GM23338 (cell line): ENCODE results near the gene ATP4B. TPM values are rescaled to one million over a fixed set of nuclear protein-coding genes. Genes with fewer than 3 reads are reported as not detected.
A peak's percentile ranks its signal among the peaks of the same experiment; 100 is the strongest.

Source experiments
- ATAC-seq: fragments of 200-7000 bp; cut with Tn5 transposase; 3 replicates; pipeline ENCODE4 v1.9.1; 2020
- DNase-seq: peaks from one replicate; pipeline ENCODE4 v3.0.0-alpha.2; 2015; ENCODE audit warnings: low spot score
- H2AFZ ChIP-seq: fragments of 200-600 bp; sonication (generic); 2 replicates; pipeline ENCODE4 v1.8.0; 2016; ENCODE audit warnings: antibody characterized with exemption, mild to moderate bottlenecking, moderate library complexity
- H3F3A ChIP-seq: fragments of 200-600 bp; sonication (generic); replicated peaks from 2 replicates; pipeline ENCODE4 v1.8.0; 2017; ENCODE audit warnings: antibody characterized with exemption, mixed run types, low read depth
- H3K27ac ChIP-seq: fragments of 200-600 bp; sonication (generic); 2 replicates; pipeline ENCODE4 v1.6.1; 2016; ENCODE audit warnings: low read depth
- H3K27me3 ChIP-seq: fragments of 200-600 bp; sonication (generic); 2 replicates; pipeline ENCODE4 v1.8.0; 2016; ENCODE audit warnings: mild to moderate bottlenecking, mixed run types, moderate library complexity; ENCODE audit not compliant: insufficient read depth
- H3K36me3 ChIP-seq: fragments of 200-600 bp; sonication (generic); 2 replicates; pipeline ENCODE4 v1.8.0; 2016; ENCODE audit warnings: mild to moderate bottlenecking; ENCODE audit not compliant: insufficient read depth
- H3K4me1 ChIP-seq: fragments of 200-600 bp; sonication (generic); 2 replicates; pipeline ENCODE4 v1.8.0; 2016; ENCODE audit warnings: mild to moderate bottlenecking, moderate library complexity; ENCODE audit not compliant: insufficient read depth
- H3K4me2 ChIP-seq: fragments of 200-600 bp; sonication (generic); 2 replicates; pipeline ENCODE4 v1.7.1; 2017; ENCODE audit warnings: mixed run types
- H3K4me3 ChIP-seq: fragments of 200-600 bp; sonication (generic); 2 replicates; pipeline ENCODE4 v1.6.1; 2016; ENCODE audit warnings: mixed run types
- H3K79me2 ChIP-seq: fragments of 200-600 bp; sonication (generic); replicated peaks from 2 replicates; pipeline ENCODE4 v1.8.0; 2017; ENCODE audit warnings: mild to moderate bottlenecking; ENCODE audit not compliant: insufficient read depth
- H3K9me2 ChIP-seq: fragments of 200-600 bp; sonication (generic); 2 replicates; pipeline ENCODE4 v1.8.0; 2017; ENCODE audit not compliant: insufficient read depth
- H4K20me1 ChIP-seq: fragments of 200-600 bp; sonication (generic); replicated peaks from 2 replicates; pipeline ENCODE4 v1.8.0; 2017; ENCODE audit warnings: mild to moderate bottlenecking; ENCODE audit not compliant: insufficient read depth
- H3K27ac Mint-ChIP-seq: 2 replicates; pipeline ENCODE4 v1.8.0; 2020; ENCODE audit warnings: inconsistent platforms, mild to moderate bottlenecking, moderate library complexity, mixed read lengths
- H3K27me3 Mint-ChIP-seq: 3 replicates; pipeline ENCODE4 v1.8.0; 2022; ENCODE audit warnings: low read depth, mild to moderate bottlenecking, moderate library complexity, mixed read lengths, inconsistent platforms; ENCODE audit not compliant: insufficient read depth, poor library complexity
- H3K36me3 Mint-ChIP-seq: 3 replicates; pipeline ENCODE4 v1.8.0; 2021; ENCODE audit warnings: low read depth, mild to moderate bottlenecking, inconsistent platforms, moderate library complexity, mixed read lengths
- H3K4me1 Mint-ChIP-seq: 3 replicates; pipeline ENCODE4 v1.8.0; 2020; ENCODE audit warnings: mild to moderate bottlenecking, inconsistent platforms, mixed read lengths
- H3K4me3 Mint-ChIP-seq: 3 replicates; pipeline ENCODE4 v1.8.0; 2021; ENCODE audit warnings: moderate library complexity, mild to moderate bottlenecking, inconsistent platforms, mixed read lengths
- H3K9me3 Mint-ChIP-seq: 3 replicates; pipeline ENCODE4 v1.8.0; 2020; ENCODE audit warnings: moderate library complexity, mild to moderate bottlenecking, inconsistent platforms, mixed read lengths
- CREB1 ChIP-seq: fragments of 250-450 bp; sonication (Bioruptor Pico); IDR thresholded peaks from 2 replicates; pipeline ENCODE4 v1.5.0; 2020; ENCODE audit warnings: low read depth, mild to moderate bottlenecking, moderate library complexity
- ETS1 ChIP-seq: IDR thresholded peaks from 2 replicates; pipeline ENCODE4 v1.6.1; 2016; ENCODE audit warnings: antibody characterized with exemption
- EZH2 ChIP-seq: fragments of 200-600 bp; sonication (generic); IDR thresholded peaks from one replicate; pipeline ENCODE4 v1.8.0; 2017; ENCODE audit warnings: antibody characterized with exemption, mild to moderate bottlenecking, low read depth; ENCODE audit not compliant: unreplicated experiment
- EZH2phosphoT487 ChIP-seq: fragments of 200-600 bp; sonication (generic); IDR thresholded peaks from one replicate; pipeline ENCODE4 v1.8.1; 2018; ENCODE audit warnings: antibody characterized with exemption; ENCODE audit not compliant: unreplicated experiment
- JUNB ChIP-seq: IDR thresholded peaks from one replicate; pipeline ENCODE4 v1.6.1; 2016; ENCODE audit warnings: antibody characterized with exemption; ENCODE audit not compliant: unreplicated experiment
- NANOG ChIP-seq: IDR thresholded peaks from 2 replicates; pipeline ENCODE4 v1.6.1; 2016; ENCODE audit warnings: antibody characterized with exemption, borderline replicate concordance
- POLR2AphosphoS5 ChIP-seq: IDR thresholded peaks from 2 replicates; pipeline ENCODE4 v1.6.1; 2016; ENCODE audit warnings: antibody characterized with exemption, low read depth
- REST ChIP-seq: IDR thresholded peaks from one replicate; pipeline ENCODE4 v1.6.1; 2018; ENCODE audit warnings: antibody characterized with exemption; ENCODE audit not compliant: unreplicated experiment
- STAT1 ChIP-seq: IDR thresholded peaks from one replicate; pipeline ENCODE4 v1.6.1; 2016; ENCODE audit warnings: antibody characterized with exemption; ENCODE audit not compliant: unreplicated experiment
- ZNF114 ChIP-seq: fragments of 250-450 bp; sonication (Bioruptor Pico); IDR thresholded peaks from 2 replicates; pipeline ENCODE4 v1.5.0; 2020; ENCODE audit warnings: mild to moderate bottlenecking, moderate library complexity
- ZNF331 ChIP-seq: fragments of 250-450 bp; sonication (Bioruptor Pico); IDR thresholded peaks from 2 replicates; pipeline ENCODE4 v1.5.0; 2020; ENCODE audit warnings: low read depth, mild to moderate bottlenecking, moderate library complexity
- polyA plus RNA-seq: library from polyadenylated mRNA; unstranded; fragments of >200 nt; fragmentation: Nextera tagmentation; extraction: Ambion mirVana; gene quantifications from 2 replicates; pipeline ENCODE4 v1.2.1, GENCODE V29; 2016
- total RNA-seq: library from RNA; depleted of rRNA; stranded (reverse); fragments of >200 nt; shearing (Covaris generic); gene quantifications from 2 replicates; pipeline ENCODE4 v1.2.3, GENCODE V29; 2014

Gene ATP4B
- total and polyA plus RNA-seq, 2 experiments from 2014 or later, result not detected

GRCh38 chr13:113620036-113620796 lies 37.8 kb downstream of the ATP4B start (continued):
- TF ChIP-seq ETS1 (no peak), CREB1 (no peak), EZH2phosphoT487 (no peak), STAT1 (no peak), NANOG (no peak), ZNF114 (CRISPR knock-in tag) (no peak), EZH2 (no peak)

- DNase-seq (no peak), ATAC-seq (no peak)
- H2AFZ ChIP-seq, result no peak overlapping the region
- H3K4me2 ChIP-seq, result no peak overlapping the region
- H3K36me3 Mint-ChIP-seq, result peaks cover 27% of the 10 kb centered on the region
- no peak overlapping the region for H3K27ac ChIP-seq
- H3K79me2 ChIP-seq, result peaks cover 56% of the 10 kb centered on the region
- H4K20me1 ChIP-seq, result peaks cover 8% of the 10 kb centered on the region
- no peaks in the 10 kb centered on the region; the same call in 1 of the 2 replicates for H3K36me3 ChIP-seq
- peaks cover 10% of the 10 kb centered on the region; the same call in 1 of the 2 replicates for H3K4me1 ChIP-seq
- no peak overlapping the region for H3K4me3 ChIP-seq
- H3K9me3 Mint-ChIP-seq, result no peaks in the 10 kb centered on the region
- peak overlapping the region; percentile 34 for H3K27ac Mint-ChIP-seq
- H3K4me1 Mint-ChIP-seq, result peaks cover 24% of the 10 kb centered on the region
- peaks cover 10% of the 10 kb centered on the region for H3K27me3 Mint-ChIP-seq
- H3K4me3 Mint-ChIP-seq, result no peak overlapping the region
- no peaks in the 10 kb centered on the region for H3K9me2 ChIP-seq
- TF ChIP-seq ZNF331 (CRISPR knock-in tag) (no peak), REST (no peak), POLR2AphosphoS5 (no peak), ETS1 (no peak), JUNB (no peak)
- no peaks in the 10 kb centered on the region for H3K27me3 ChIP-seq
- 0 out of 2 replicates have a peak, but pooled peaks cover 3% of the 10 kb centered on the region for H3F3A ChIP-seq
Measured at GRCh38 chr13:113618455-113618854, 39.5 kb downstream of the ATP4B start.
